GM19467 (cell line): ENCODE data around the gene FXYD1.

ENCODE experiments used
- ATAC-seq: cut with Tn5 transposase; IDR thresholded peaks from one replicate; pipeline ENCODE4 v1.9.1; 2021; ENCODE audit warnings: mild to moderate bottlenecking, moderate library complexity; ENCODE audit not compliant: unreplicated experiment

The FXYD1 gene

DNA sequence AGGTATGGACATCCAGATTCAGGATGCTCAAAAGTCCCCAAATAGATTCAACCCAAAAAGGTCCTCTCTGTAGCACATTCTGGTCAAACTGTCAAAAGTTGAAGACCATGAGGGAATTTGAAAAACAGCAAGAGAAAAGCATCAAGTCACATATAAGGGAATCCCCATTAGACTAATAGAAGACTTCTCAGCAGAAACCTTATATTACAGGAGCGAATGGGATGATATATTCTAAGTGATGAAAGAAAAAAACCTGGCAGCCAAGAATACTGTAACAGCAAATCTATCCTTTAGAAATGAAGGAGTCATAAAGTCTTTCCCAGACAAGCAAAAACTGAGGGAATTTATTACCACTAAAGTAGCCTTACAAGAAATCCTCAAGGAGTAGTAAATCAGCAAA, 45.6 kb downstream of the FXYD1 start:
- no peak for ATAC-seq

- no peak for ATAC-seq
These were observed 46.3 kb downstream of the FXYD1 start for GRCh38 chr19:35184884-35185283.
